K562 (cell line): ENCODE data around the gene LMAN2. TPM values are rescaled to one million over a fixed set of nuclear protein-coding genes. Genes with fewer than 3 reads are reported as not detected.

ENCODE experiments used
- FIP1L1 ChIP-seq: fragments of 200-400 bp; formaldehyde crosslinking; IDR thresholded peaks from 2 replicates; pipeline ENCODE4 v1.6.1; 2018; ENCODE audit warnings: mild to moderate bottlenecking, low read depth, low read length; ENCODE audit not compliant: poor library complexity, severe bottlenecking
- FOXA1 ChIP-seq: fragments of 450-650 bp; IDR thresholded peaks from 2 replicates; pipeline ENCODE4 v1.6.1; 2016; ENCODE audit warnings: mild to moderate bottlenecking, borderline replicate concordance
- MED1 ChIP-seq: sonication (generic); formaldehyde crosslinking; IDR thresholded peaks from 2 replicates; pipeline ENCODE4 v1.8.1; 2023; ENCODE audit warnings: missing genetic modification reagents, borderline replicate concordance
- POLR2A ChIP-seq: fragments of 450-650 bp; conservative IDR thresholded peaks from 2 replicates; pipeline ENCODE4 v1.6.1; 2016
- SAFB ChIP-seq: fragments of 200-400 bp; formaldehyde crosslinking; IDR thresholded peaks from 2 replicates; pipeline ENCODE4 v1.6.1; 2017; ENCODE audit warnings: low read depth, low read length, borderline replicate concordance
- TCF3 ChIP-seq: sonication (generic); formaldehyde crosslinking; IDR thresholded peaks from 2 replicates; pipeline ENCODE4 v1.4.0; 2020; ENCODE audit warnings: mild to moderate bottlenecking, missing genetic modification reagents
- TCFL5 ChIP-seq: fragments of 250-450 bp; sonication (Bioruptor Pico); conservative IDR thresholded peaks from 2 replicates; pipeline ENCODE4 v1.6.1; 2021; ENCODE audit warnings: mild to moderate bottlenecking, moderate library complexity, matching md5 sums
- ZBTB17 ChIP-seq: fragments of 450-650 bp; formaldehyde crosslinking; IDR thresholded peaks from 2 replicates; pipeline ENCODE4 v1.4.0; 2020; ENCODE audit warnings: mild to moderate bottlenecking
- ZNF24 ChIP-seq: fragments of 450-650 bp; IDR thresholded peaks from 2 replicates; pipeline ENCODE4 v1.6.1; 2016
- ZNF274 ChIP-seq: IDR thresholded peaks from 2 replicates; pipeline ENCODE4 v1.6.1; 2011; ENCODE audit warnings: low read depth, mild to moderate bottlenecking, low read length, moderate library complexity, borderline replicate concordance
- ZNF354B ChIP-seq: fragments of 250-450 bp; sonication (Bioruptor Pico); IDR thresholded peaks from 2 replicates; pipeline ENCODE4 v1.4.0; 2020
- ZNF431 ChIP-seq: sonication (generic); formaldehyde crosslinking; IDR thresholded peaks from 2 replicates; pipeline ENCODE4 v1.8.0; 2022; ENCODE audit warnings: mild to moderate bottlenecking, missing genetic modification reagents
- ZNF76 ChIP-seq: fragments of 250-450 bp; sonication (Bioruptor Pico); IDR thresholded peaks from 2 replicates; pipeline ENCODE4 v1.4.0; 2020; ENCODE audit warnings: mild to moderate bottlenecking, moderate library complexity, borderline replicate concordance
- polyA plus RNA-seq, 8 experiments: library from polyadenylated mRNA; depleted of rRNA in 4 of 8; stranded (reverse) in 5 of 8; unstranded in 3 of 8; fragments of >200 nt; fragmentation: Nextera tagmentation in 2 of 8; fragmentation: Illumina TruSeq in 1 of 8; extraction: Ambion mirVana in 2 of 8; extraction: Trizol in 1 of 8; gene quantifications; 2 replicates each; pipeline versions ENCODE4 v1.2.1 to v1.2.3, GENCODE V29; 2011 to 2014; ENCODE audit warnings: inconsistent platforms in 1 of 8, missing spikeins in 1 of 8
- total RNA-seq, 7 experiments: library from RNA; depleted of rRNA in 6 of 7; stranded (reverse); fragments of >200 nt in 6 of 7; fragmentation: Illumina TruSeq in 2 of 7; extraction: Trizol in 2 of 7; gene quantifications; 2 replicates each; pipeline versions ENCODE4 v1.2.1 to v1.2.3, GENCODE V29; 2011 to 2021; ENCODE audit warnings: low replicate concordance in 1 of 7
- TF ChIP-seq, protein P1 (sequence below): fragments of 200-600 bp; sonication (generic); IDR thresholded peaks from one replicate; pipeline ENCODE4 v1.6.1; 2012; ENCODE audit warnings: mild to moderate bottlenecking, low read depth, low read length, inconsistent platforms
- TF ChIP-seq, protein P2 (sequence below): fragments of 450-650 bp; IDR thresholded peaks from 2 replicates; pipeline ENCODE4 v1.6.1; 2017; ENCODE audit warnings: mild to moderate bottlenecking, moderate library complexity

The LMAN2 gene
- total and polyA plus RNA-seq, 9 of the 15 experiments (the other 6 are each of a cell fraction or from before 2014, with no cell fraction given): 2.7 to 254 (median 136) TPM

DNA sequence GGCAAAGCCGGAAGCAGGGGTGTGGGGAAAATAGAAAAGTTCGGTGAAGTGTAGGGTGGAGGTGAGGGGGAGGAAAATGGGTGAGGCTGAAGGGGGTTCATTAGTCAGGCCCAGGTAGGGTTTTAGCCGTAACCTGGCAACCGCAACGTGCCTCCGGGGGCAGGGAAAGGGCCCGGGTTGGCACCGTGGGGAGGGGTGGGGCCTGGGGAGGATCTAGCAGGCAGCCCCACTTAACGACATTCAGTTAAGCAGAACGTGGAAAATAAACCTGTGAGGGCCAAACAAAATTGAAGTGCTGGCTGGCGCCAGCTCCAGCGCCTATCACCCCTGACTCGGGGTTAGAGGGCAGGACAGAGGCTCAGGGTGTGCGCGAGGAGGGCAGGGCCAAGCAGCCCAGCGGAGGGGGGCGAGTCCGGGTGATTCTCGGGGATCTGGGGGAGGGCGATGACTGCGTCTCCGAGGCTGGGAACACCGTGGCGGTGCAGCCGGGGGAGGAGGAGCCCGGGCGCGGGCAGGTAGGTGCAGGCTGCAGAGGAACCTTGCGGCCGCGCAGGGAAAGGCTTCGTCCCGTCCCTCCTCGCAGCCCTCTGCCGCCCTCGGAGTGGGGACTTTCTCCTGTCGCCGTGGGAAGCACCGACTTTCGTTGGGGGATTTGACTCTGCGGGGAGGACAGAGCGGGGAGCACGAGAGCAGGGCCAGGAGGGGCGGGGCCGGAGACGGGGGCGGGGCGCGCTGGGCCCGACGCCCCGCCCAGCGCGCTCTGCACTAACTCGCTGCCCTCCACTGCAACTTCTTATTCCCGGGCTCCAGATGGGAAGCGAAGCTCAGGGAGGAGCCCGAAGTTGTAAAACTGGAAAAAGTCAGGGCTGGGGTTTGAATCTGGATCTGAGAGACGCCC, 11.4 kb upstream of the LMAN2 start (continued):
- TF ChIP-seq, protein P1, sequence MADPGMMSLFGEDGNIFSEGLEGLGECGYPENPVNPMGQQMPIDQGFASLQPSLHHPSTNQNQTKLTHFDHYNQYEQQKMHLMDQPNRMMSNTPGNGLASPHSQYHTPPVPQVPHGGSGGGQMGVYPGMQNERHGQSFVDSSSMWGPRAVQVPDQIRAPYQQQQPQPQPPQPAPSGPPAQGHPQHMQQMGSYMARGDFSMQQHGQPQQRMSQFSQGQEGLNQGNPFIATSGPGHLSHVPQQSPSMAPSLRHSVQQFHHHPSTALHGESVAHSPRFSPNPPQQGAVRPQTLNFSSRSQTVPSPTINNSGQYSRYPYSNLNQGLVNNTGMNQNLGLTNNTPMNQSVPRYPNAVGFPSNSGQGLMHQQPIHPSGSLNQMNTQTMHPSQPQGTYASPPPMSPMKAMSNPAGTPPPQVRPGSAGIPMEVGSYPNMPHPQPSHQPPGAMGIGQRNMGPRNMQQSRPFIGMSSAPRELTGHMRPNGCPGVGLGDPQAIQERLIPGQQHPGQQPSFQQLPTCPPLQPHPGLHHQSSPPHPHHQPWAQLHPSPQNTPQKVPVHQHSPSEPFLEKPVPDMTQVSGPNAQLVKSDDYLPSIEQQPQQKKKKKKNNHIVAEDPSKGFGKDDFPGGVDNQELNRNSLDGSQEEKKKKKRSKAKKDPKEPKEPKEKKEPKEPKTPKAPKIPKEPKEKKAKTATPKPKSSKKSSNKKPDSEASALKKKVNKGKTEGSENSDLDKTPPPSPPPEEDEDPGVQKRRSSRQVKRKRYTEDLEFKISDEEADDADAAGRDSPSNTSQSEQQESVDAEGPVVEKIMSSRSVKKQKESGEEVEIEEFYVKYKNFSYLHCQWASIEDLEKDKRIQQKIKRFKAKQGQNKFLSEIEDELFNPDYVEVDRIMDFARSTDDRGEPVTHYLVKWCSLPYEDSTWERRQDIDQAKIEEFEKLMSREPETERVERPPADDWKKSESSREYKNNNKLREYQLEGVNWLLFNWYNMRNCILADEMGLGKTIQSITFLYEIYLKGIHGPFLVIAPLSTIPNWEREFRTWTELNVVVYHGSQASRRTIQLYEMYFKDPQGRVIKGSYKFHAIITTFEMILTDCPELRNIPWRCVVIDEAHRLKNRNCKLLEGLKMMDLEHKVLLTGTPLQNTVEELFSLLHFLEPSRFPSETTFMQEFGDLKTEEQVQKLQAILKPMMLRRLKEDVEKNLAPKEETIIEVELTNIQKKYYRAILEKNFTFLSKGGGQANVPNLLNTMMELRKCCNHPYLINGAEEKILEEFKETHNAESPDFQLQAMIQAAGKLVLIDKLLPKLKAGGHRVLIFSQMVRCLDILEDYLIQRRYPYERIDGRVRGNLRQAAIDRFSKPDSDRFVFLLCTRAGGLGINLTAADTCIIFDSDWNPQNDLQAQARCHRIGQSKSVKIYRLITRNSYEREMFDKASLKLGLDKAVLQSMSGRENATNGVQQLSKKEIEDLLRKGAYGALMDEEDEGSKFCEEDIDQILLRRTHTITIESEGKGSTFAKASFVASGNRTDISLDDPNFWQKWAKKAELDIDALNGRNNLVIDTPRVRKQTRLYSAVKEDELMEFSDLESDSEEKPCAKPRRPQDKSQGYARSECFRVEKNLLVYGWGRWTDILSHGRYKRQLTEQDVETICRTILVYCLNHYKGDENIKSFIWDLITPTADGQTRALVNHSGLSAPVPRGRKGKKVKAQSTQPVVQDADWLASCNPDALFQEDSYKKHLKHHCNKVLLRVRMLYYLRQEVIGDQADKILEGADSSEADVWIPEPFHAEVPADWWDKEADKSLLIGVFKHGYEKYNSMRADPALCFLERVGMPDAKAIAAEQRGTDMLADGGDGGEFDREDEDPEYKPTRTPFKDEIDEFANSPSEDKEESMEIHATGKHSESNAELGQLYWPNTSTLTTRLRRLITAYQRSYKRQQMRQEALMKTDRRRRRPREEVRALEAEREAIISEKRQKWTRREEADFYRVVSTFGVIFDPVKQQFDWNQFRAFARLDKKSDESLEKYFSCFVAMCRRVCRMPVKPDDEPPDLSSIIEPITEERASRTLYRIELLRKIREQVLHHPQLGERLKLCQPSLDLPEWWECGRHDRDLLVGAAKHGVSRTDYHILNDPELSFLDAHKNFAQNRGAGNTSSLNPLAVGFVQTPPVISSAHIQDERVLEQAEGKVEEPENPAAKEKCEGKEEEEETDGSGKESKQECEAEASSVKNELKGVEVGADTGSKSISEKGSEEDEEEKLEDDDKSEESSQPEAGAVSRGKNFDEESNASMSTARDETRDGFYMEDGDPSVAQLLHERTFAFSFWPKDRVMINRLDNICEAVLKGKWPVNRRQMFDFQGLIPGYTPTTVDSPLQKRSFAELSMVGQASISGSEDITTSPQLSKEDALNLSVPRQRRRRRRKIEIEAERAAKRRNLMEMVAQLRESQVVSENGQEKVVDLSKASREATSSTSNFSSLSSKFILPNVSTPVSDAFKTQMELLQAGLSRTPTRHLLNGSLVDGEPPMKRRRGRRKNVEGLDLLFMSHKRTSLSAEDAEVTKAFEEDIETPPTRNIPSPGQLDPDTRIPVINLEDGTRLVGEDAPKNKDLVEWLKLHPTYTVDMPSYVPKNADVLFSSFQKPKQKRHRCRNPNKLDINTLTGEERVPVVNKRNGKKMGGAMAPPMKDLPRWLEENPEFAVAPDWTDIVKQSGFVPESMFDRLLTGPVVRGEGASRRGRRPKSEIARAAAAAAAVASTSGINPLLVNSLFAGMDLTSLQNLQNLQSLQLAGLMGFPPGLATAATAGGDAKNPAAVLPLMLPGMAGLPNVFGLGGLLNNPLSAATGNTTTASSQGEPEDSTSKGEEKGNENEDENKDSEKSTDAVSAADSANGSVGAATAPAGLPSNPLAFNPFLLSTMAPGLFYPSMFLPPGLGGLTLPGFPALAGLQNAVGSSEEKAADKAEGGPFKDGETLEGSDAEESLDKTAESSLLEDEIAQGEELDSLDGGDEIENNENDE: no peak
- TF ChIP-seq, protein P2, sequence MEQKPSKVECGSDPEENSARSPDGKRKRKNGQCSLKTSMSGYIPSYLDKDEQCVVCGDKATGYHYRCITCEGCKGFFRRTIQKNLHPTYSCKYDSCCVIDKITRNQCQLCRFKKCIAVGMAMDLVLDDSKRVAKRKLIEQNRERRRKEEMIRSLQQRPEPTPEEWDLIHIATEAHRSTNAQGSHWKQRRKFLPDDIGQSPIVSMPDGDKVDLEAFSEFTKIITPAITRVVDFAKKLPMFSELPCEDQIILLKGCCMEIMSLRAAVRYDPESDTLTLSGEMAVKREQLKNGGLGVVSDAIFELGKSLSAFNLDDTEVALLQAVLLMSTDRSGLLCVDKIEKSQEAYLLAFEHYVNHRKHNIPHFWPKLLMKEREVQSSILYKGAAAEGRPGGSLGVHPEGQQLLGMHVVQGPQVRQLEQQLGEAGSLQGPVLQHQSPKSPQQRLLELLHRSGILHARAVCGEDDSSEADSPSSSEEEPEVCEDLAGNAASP: no peak
- TF ChIP-seq FOXA1 (no peak), ZNF24 (no peak), TCF3 (CRISPR knock-in tag) (no peak), MED1 (CRISPR knock-in tag) (no peak), SAFB (no peak), POLR2A (peak; percentile 56), ZNF274 (no peak), ZNF76 (CRISPR knock-in tag) (no peak), FIP1L1 (peak; percentile 34), ZBTB17 (CRISPR knock-in tag) (no peak; the same call in 1 of the 2 replicates), ZNF354B (CRISPR knock-in tag) (no peak), TCFL5 (CRISPR knock-in tag) (no peak), ZNF431 (no peak)
